SK-N-MC (cell line): ENCODE data around the gene CNTFR.

Experiments used
- DNase-seq: peaks from one replicate; pipeline ENCODE4 v3.0.0-alpha.2; 2011; ENCODE audit warnings: low read depth, low spot score
- H3K27ac ChIP-seq: fragments of 200-600 bp; sonication (generic); 2 replicates; pipeline ENCODE4 v1.5.1; 2016; ENCODE audit warnings: mixed run types
- H3K36me3 ChIP-seq: fragments of 200-600 bp; sonication (generic); 2 replicates; pipeline ENCODE4 v1.6.1; 2017; ENCODE audit warnings: antibody characterized with exemption, low read length, mixed read lengths; ENCODE audit not compliant: insufficient read depth
- H3K4me3 ChIP-seq: fragments of 200-600 bp; sonication (generic); 2 replicates; pipeline ENCODE4 v1.5.1; 2016
- H3K9ac ChIP-seq: fragments of 200-600 bp; sonication (generic); 2 replicates; pipeline ENCODE4 v1.8.0; 2017; ENCODE audit warnings: mixed run types, mixed read lengths; ENCODE audit not compliant: insufficient read length
- H3K9me3 ChIP-seq: fragments of 200-600 bp; sonication (generic); 2 replicates; pipeline ENCODE4 v1.6.1; 2017; ENCODE audit warnings: low read depth, mild to moderate bottlenecking, antibody characterized with exemption, low read length, moderate library complexity, mixed read lengths
- EZH2 ChIP-seq: fragments of 200-600 bp; sonication (generic); IDR thresholded peaks from one replicate; pipeline ENCODE4 v1.6.1; 2017; ENCODE audit warnings: antibody characterized with exemption
- FOXP2 ChIP-seq: optimal IDR thresholded peaks from 2 replicates; pipeline ENCODE3; 2011; ENCODE audit warnings: mild to moderate bottlenecking, moderate library complexity; ENCODE audit not compliant: insufficient read depth; ENCODE audit errors: extremely low read length, control extremely low read depth
- POLR2AphosphoS5 ChIP-seq: IDR thresholded peaks from 2 replicates; pipeline ENCODE4 v1.6.1; 2012; ENCODE audit warnings: mild to moderate bottlenecking, low read depth, low read length, borderline replicate concordance

Gene CNTFR

DNA sequence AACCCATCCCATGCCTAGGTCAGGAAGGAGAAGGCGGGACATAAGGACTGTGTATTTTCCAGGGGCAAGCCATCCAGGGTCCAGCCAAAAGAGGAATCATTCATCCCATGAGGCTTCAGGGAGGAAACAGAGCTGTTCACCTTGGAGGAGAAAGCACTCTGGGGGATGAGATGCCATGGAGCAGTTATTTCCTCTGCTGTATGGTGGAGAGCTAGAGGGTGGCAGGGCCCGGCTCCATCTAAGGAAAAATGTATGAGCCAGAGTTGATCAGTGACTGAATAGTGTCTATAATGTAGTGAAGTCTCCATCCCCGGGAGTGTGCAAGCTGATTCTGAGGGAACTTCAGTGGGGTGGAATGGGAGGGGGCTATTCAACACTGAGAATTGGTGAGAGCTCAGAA lies 74.7 kb downstream of the CNTFR start:
- H3K9ac ChIP-seq = no peak overlapping the region
- no peak overlapping the region for H3K4me3 ChIP-seq
- no peaks in the 10 kb centered on the region for H3K9me3 ChIP-seq
- no peak for TF ChIP-seq POLR2AphosphoS5
- TF ChIP-seq EZH2 = no peak
- no peak overlapping the region for H3K27ac ChIP-seq
- H3K36me3 ChIP-seq = no peaks in the 10 kb centered on the region
- no peak for DNase-seq

DNA sequence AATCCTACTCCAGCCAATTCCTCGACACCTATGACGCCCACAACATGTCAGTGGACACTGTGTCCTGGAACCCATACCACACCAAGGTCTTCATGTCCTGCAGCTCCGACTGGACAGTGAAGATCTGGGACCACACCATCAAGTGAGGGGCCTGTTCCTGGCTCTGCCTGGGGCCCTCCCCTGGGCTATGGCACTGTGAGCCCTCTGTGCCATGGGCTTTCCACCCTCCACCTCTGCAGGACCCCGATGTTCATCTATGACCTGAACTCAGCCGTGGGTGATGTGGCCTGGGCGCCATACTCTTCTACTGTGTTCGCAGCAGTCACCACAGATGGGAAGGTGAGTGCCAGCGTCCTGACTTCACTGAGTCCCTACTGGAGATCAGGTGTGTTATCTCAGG lies 75.1 kb downstream of the CNTFR start:
- DNase-seq = no peak
- TF ChIP-seq EZH2 (no peak), POLR2AphosphoS5 (no peak), FOXP2 (no peak)
- no peaks in the 10 kb centered on the region for H3K36me3 ChIP-seq
- H3K9ac ChIP-seq = no peak overlapping the region
- H3K9me3 ChIP-seq = no peaks in the 10 kb centered on the region
- no peak overlapping the region for H3K4me3 ChIP-seq
- H3K27ac ChIP-seq = no peak overlapping the region

DNA sequence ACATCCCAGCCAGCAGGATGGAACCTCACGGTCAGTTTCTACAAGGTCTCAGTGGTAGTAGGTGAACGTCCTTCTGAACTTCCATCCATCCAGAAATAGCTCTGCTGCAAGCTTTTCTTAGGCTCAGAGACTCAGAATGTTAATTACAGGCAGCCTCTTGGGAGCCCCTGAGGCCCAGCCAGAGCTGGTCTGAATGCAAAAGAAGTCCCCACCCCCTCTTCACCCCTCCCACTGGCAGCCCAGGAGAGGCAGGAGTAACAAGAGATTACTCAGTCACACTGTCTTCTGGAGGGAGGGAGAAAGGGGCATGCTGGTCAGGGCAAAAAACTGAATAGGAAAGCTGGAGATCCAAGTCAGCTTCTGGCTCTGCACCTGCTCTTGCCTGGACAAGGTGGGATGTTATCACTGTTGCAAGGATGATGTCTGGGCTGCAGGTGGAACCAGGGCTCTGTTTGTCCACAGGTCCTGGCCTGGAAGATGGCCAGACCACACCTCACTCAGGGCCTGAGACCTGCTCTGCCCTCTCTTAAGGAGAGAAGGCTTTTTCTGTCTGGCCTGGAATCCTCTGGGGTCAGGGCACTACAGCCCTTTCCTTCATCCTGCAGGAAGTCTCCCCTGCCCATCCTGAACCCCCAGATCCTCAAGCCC lies 75.8 kb downstream of the CNTFR start:
- no peaks in the 10 kb centered on the region for H3K9me3 ChIP-seq
- DNase-seq = no peak
- H3K4me3 ChIP-seq = no peak overlapping the region
- H3K27ac ChIP-seq = no peak overlapping the region
- H3K36me3 ChIP-seq = no peaks in the 10 kb centered on the region
- no peak overlapping the region for H3K9ac ChIP-seq
- TF ChIP-seq EZH2 (no peak), FOXP2 (no peak), POLR2AphosphoS5 (no peak)

DNA sequence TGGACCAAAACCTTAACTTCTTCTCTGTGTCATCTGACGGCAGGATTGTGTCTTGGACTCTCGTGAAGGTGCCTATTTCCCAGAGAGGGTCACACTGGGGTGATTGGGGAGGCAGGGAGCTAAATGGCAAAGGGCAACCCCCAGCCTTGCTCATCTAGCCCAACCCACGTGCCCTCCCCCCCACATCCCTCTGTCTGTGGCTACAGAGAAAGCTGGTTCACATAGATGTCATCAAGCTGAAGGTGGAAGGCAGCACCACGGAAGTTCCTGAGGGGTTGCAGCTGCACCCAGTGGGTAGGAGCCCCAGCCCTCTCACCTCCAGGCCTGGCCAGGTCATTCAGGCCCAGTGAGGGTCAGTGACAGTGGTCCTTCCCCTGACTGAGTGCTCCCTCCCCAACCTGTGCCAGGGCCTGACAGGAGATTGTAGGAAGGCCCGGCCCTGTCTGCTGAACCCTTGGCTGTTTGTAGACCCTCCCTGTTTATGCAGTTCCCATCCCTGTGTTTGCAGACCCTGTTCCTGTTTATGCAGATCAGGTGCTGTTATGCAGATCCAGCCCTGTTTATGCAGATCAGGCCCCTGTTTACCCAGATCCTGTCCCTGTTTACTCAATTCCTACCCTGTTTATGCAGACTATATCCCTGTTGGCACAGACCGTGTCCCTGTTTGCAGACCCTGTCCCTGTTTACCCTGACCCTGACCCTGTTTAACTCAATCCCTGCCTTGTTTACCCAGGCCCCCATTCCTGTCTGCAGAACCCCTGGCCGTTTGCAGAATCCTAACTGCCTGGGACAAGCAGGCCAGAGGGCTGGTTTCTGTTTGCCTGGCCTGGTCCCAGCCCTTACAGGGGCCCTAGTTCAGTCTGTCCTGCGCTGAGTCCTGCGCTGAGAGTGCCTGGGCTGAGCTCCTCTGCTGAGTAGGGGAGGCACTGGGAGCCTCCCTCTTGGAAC lies 77.1 kb downstream of the CNTFR start:
- H3K27ac ChIP-seq = no peak overlapping the region
- H3K9ac ChIP-seq = no peak overlapping the region
- no peaks in the 10 kb centered on the region for H3K36me3 ChIP-seq
- no peak overlapping the region for H3K4me3 ChIP-seq
- no peak for DNase-seq
- no peaks in the 10 kb centered on the region for H3K9me3 ChIP-seq
- TF ChIP-seq POLR2AphosphoS5 = no peak
- no peak for TF ChIP-seq EZH2
- TF ChIP-seq FOXP2 = no peak

DNA sequence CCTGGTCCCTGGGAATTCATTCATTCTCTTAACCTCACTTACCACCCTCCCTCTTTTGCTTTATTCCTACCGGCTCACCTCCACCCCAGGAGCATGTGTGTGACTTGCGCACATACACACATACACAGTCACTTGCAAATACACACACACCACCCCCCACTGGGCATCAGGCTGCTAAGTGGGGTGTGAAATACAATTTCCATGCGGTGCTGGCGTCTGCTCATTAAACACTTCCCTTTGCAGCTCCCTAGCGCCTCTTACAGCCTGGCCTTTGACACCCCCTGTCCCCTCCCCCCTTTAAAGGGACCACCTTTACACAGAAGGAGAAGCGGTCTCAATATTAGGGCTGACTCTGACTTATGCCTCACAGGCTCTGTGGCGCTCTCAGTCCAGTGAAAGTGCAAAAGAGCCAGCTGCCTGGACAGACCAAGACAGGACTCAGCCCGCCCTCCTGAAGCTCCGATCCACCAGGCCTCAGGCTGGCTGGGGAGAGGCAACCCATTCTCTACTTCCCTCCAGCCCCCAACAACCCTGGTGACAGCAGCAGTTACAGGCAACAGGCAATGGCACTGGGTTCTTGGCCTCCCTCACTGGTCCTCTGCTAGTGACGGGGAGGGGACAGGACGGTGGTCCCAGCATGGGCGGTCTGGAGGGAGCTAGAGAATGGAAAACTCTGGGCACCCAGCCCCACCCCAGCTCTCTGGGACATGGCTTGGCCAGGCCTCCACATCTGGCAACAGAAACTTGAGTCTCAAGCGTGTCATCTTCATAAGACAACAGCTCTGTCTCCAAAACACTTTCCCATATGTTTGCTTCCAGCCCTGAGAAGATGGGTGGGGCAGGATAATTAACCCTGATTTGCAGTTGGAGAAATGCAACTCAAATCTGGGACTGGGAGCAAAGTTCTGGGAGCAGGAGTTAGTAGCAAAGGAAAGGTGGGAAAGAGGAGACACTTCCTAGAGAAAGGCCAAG lies 78.7 kb downstream of the CNTFR start:
- no peak overlapping the region for H3K9ac ChIP-seq
- TF ChIP-seq FOXP2 (no peak), POLR2AphosphoS5 (no peak), EZH2 (no peak)
- H3K9me3 ChIP-seq = no peaks in the 10 kb centered on the region
- no peak overlapping the region for H3K27ac ChIP-seq
- H3K36me3 ChIP-seq = no peaks in the 10 kb centered on the region
- no peak for DNase-seq
- H3K4me3 ChIP-seq = no peak overlapping the region

DNA sequence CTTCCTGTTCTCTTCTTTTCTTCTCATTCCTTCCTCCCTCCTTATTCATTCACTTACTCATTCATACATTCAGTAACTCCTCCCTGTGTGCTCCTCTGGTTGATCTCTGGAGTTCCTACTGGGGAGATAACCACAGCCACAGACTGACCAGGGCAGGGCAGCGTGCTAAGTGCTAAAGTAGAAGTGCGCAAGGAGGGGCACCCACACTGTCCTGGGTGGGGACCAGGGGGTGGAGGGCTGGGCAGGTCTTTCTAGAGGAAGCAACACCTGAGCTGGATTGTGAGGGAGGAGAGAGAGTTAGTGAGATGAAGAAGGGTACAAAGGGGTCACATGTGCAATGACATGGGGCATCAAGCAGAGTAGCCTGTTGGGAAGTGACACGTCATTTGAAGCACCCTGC lies 80.6 kb downstream of the CNTFR start:
- H3K9ac ChIP-seq = no peak overlapping the region
- H3K27ac ChIP-seq = no peak overlapping the region

DNA sequence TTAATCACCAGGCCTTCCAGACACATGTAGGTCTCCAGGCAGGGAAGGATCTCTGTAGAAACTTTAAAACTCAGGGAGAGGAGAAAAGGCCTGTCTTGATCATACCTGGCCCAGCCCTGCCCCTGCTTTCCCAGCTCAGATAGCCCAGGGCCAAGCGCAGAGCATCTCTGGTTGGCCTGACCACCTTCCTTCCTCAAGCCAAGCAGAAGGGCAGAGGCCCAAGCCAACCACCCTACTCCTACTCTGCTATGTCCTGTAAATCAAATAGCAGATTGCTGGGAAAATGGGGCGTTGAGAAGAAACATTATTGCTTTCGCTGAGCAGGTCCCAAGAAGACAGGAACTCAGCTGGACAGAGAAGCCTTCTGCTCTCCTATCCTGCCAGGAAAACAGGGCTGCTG lies 81.1 kb downstream of the CNTFR start:
- H3K9me3 ChIP-seq = no peaks in the 10 kb centered on the region
- H3K4me3 ChIP-seq = no peak overlapping the region
- H3K36me3 ChIP-seq = no peaks in the 10 kb centered on the region
- no peak for DNase-seq
- no peak overlapping the region for H3K27ac ChIP-seq
- TF ChIP-seq POLR2AphosphoS5 (no peak), EZH2 (no peak), FOXP2 (no peak)
- H3K9ac ChIP-seq = no peak overlapping the region

More for the DNA sequence above, 80.6 kb downstream of the CNTFR start:
- Histone ChIP-seq H3K36me3 (no peaks in the 10 kb centered on the region), H3K4me3 (no peak overlapping the region), H3K9me3 (no peaks in the 10 kb centered on the region)
- DNase-seq = no peak
- TF ChIP-seq FOXP2 (no peak), EZH2 (no peak), POLR2AphosphoS5 (no peak)

DNA sequence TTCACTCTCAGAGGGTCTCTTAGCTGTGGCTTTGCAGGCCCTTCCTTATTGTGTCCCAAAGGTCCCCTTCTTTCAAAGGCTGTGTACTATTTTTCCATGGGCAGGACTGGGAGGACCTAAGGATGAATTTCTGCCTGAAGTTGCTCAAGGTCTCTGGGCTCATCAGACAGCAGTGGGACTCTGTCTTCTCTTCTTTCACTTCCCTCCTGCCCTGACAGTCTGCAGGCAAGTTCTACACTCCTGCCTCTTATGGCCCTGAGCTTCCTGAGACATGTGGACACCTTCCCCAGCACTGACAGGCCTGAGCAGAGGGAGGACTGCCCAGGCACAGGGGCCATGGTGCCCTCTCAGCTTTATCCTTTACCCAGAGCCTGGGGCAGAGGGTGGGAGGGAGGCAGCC lies 81.6 kb downstream of the CNTFR start:
- H3K9me3 ChIP-seq = no peaks in the 10 kb centered on the region
- no peak overlapping the region for H3K27ac ChIP-seq
- DNase-seq = no peak
- no peak overlapping the region for H3K9ac ChIP-seq
- TF ChIP-seq EZH2 (no peak), POLR2AphosphoS5 (no peak), FOXP2 (no peak)
- no peak overlapping the region for H3K4me3 ChIP-seq
- H3K36me3 ChIP-seq = no peaks in the 10 kb centered on the region
